T-cell (primary cell): ENCODE results near the gene ATAD1. TPM values are rescaled to one million over a fixed set of nuclear protein-coding genes. Genes with fewer than 3 reads are reported as not detected.

Experiments
- ATAC-seq, 4 experiments: fragments of 200-7000 bp in 3 of 4; fragments of 150-1000 bp in 1 of 4; cut with Tn5 transposase; replicated peaks in 1 of 4; 1 replicate in 3 of 4; 2 replicates in 1 of 4; pipeline ENCODE4 v1.10.0; 2021; ENCODE audit warnings: moderate library complexity in 3 of 4, mild to moderate bottlenecking in 2 of 4, moderate number of reproducible peaks in 1 of 4
- CTCF ChIA-PET, 2 donors: fragments of 300-600 bp; sonication (Branson Sonifier 250); formaldehyde crosslinking; loops; one replicate each; lab custom pipeline; 2022; ENCODE audit warnings: antibody characterized with exemption in 2 of 2; lab: Charles Lee
- POLR2A ChIA-PET, 2 donors: fragments of 300-600 bp; sonication (Branson Sonifier 250); formaldehyde crosslinking; loops; one replicate each; lab custom pipeline; 2022; ENCODE audit warnings: antibody characterized with exemption in 2 of 2; lab: Charles Lee
- DNase-seq, 35 experiments: peaks; one replicate each; pipeline versions ENCODE4 v3.0.0 to v3.0.0-alpha.2; 2013 to 2023
- H3K27ac ChIP-seq: one replicate; pipeline ENCODE4 v1.5.1; 2013; ENCODE audit warnings: low read length
- H3K27me3 ChIP-seq, 2 experiments: replicated peaks in 1 of 2; 1 replicate in 1 of 2; 2 replicates in 1 of 2; pipeline versions ENCODE4 v1.6.1 to v1.7.0; 2013; ENCODE audit warnings: low read length in 1 of 2, mixed read lengths in 1 of 2; ENCODE audit not compliant: control insufficient read depth in 2 of 2, insufficient read depth in 2 of 2; ENCODE audit errors: extremely low read depth in 1 of 2
- H3K36me3 ChIP-seq, 2 donors: 1 replicate in 1 of 2; 2 replicates in 1 of 2; pipeline versions ENCODE4 v1.6.1 to v1.7.0; 2013; ENCODE audit warnings: low read length in 1 of 2; ENCODE audit not compliant: control insufficient read depth in 2 of 2, insufficient read depth in 1 of 2; ENCODE audit errors: extremely low read depth in 1 of 2
- H3K4me1 ChIP-seq, 2 experiments: 1 replicate in 1 of 2; 2 replicates in 1 of 2; pipeline versions ENCODE4 v1.6.1 to v1.7.0; 2013; ENCODE audit warnings: low read length in 2 of 2, mixed read lengths in 1 of 2; ENCODE audit not compliant: insufficient read depth in 2 of 2, control insufficient read depth in 1 of 2; ENCODE audit errors: extremely low read depth in 1 of 2
- H3K4me3 ChIP-seq, 2 donors: 1 replicate in 1 of 2; 2 replicates in 1 of 2; pipeline versions ENCODE4 v1.5.1 to v1.7.0; 2013; ENCODE audit warnings: mild to moderate bottlenecking in 2 of 2, low read length in 1 of 2, moderate library complexity in 1 of 2; ENCODE audit not compliant: control insufficient read depth in 1 of 2; ENCODE audit errors: extremely low read depth in 1 of 2
- H3K9me3 ChIP-seq: 2 replicates; pipeline ENCODE4 v1.7.0; 2013
- H3K27ac Mint-ChIP-seq, 2 donors: one replicate each; pipeline ENCODE4 v1.8.0; 2020 to 2021; ENCODE audit warnings: mild to moderate bottlenecking in 2 of 2, mixed read lengths in 2 of 2
- H3K27me3 Mint-ChIP-seq, 2 donors: one replicate each; pipeline ENCODE4 v1.8.0; 2021 to 2022; ENCODE audit warnings: mixed read lengths in 2 of 2
- H3K36me3 Mint-ChIP-seq: one replicate; pipeline ENCODE4 v1.8.0; 2021; ENCODE audit warnings: mixed read lengths
- H3K4me1 Mint-ChIP-seq, 3 donors: one replicate each; pipeline ENCODE4 v1.8.0; 2020 to 2022; ENCODE audit warnings: mixed read lengths in 3 of 3, mild to moderate bottlenecking in 1 of 3
- H3K4me3 Mint-ChIP-seq, 3 donors: one replicate each; pipeline ENCODE4 v1.8.0; 2020 to 2022; ENCODE audit warnings: mild to moderate bottlenecking in 3 of 3, mixed read lengths in 3 of 3, moderate library complexity in 3 of 3
- H3K9me3 Mint-ChIP-seq, 3 donors: one replicate each; pipeline ENCODE4 v1.8.0; 2020 to 2022; ENCODE audit warnings: mixed read lengths in 3 of 3
- WGBS: methylation state at CpG from one replicate; pipeline ENCODE4 v1.1.5; 2013; ENCODE audit warnings: missing lambda C conversion rate; ENCODE audit not compliant: insufficient coverage; 5-methylcytosine and 5-hydroxymethylcytosine counted together
- total RNA-seq, 35 experiments: library from RNA in 6 of 35; stranded (reverse) in 6 of 35; fragments of 120-200 nt in 1 of 35; gene quantifications; one replicate each; pipeline versions ENCODE4 v1.2.1 to v1.2.4 and lab custom pipeline; 2013 to 2026

The ATAD1 gene
- total RNA-seq, 5 donors from 2014 or later (not counting 1 experiment from before 2014, with no cell fraction given), result 35.2 to 43.8 (median 42.1) TPM

DNA sequence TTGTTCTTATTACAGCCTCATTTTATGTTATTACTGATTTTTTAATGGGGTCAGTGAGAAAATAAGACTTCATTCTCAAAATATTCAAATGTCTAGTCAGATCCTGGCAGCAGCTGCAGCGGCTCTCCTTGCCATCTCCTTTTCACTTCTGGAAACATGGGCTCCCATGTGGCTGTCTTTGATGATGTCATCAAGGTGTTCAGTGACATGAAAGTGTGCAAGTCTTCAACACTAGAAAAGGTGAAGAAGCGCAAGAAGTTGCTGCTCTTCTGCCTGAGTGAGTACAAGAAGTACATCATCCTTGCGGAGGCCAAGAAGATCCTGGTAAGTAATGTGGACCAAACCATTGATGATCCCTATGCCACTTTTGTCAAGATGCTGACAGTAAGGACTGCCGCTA lies 25.7 kb upstream of the ATAD1 start:
- H3K36me3 Mint-ChIP-seq, result peaks cover 3% of the 10 kb centered on the region
- POLR2A ChIA-PET, result no interaction called here
- H3K27ac ChIP-seq, result no peak overlapping the region

GRCh38 chr10:87842776-87843497 lies 24.9 kb upstream of the ATAD1 start:
- CTCF ChIA-PET, result interaction anchor here in 1 of 2 donors (0.7 kb wide), 1 partner anchor 519 kb away, joined by 3 read pairs; no protein-coding TSS in a partner anchor
- H3K9me3 ChIP-seq, result no peaks in the 10 kb centered on the region
- no peaks in the 10 kb centered on the region for H3K27me3 Mint-ChIP-seq
- ATAC-seq (no peak), DNase-seq (no peak)
- no peak overlapping the region for H3K4me3 Mint-ChIP-seq
- POLR2A ChIA-PET, result no interaction called here
- H3K4me3 ChIP-seq, result no peak overlapping the region
- H3K4me1 ChIP-seq, result no peaks in the 10 kb centered on the region
- H3K27me3 ChIP-seq, result no peaks in the 10 kb centered on the region
- H3K4me1 Mint-ChIP-seq, result no peaks in the 10 kb centered on the region
- H3K9me3 Mint-ChIP-seq, result no peaks in the 10 kb centered on the region
- no peak overlapping the region for H3K27ac Mint-ChIP-seq
- H3K36me3 Mint-ChIP-seq, result peaks cover 3% of the 10 kb centered on the region
- no peaks in the 10 kb centered on the region for H3K36me3 ChIP-seq
- no peak overlapping the region for H3K27ac ChIP-seq

More for the DNA sequence above, 25.7 kb upstream of the ATAD1 start:
- Histone ChIP-seq H3K4me3 (no peak overlapping the region), H3K4me1 (no peaks in the 10 kb centered on the region), H3K36me3 (no peaks in the 10 kb centered on the region), H3K9me3 (no peaks in the 10 kb centered on the region), H3K27me3 (no peaks in the 10 kb centered on the region)
- H3K4me3 Mint-ChIP-seq, result no peak overlapping the region
- CTCF ChIA-PET, result interaction anchor here in 1 of 2 donors (0.7 kb wide), 1 partner anchor 519 kb away, joined by 3 read pairs; no protein-coding TSS in a partner anchor
- no peak overlapping the region for H3K27ac Mint-ChIP-seq
- no peak for DNase-seq
- no peaks in the 10 kb centered on the region for H3K9me3 Mint-ChIP-seq
- no peaks in the 10 kb centered on the region for H3K4me1 Mint-ChIP-seq
- no peaks in the 10 kb centered on the region for H3K27me3 Mint-ChIP-seq
- no peak for ATAC-seq
- 100% methylated on average over 3 of the region's 4 CpGs for WGBS

DNA sequence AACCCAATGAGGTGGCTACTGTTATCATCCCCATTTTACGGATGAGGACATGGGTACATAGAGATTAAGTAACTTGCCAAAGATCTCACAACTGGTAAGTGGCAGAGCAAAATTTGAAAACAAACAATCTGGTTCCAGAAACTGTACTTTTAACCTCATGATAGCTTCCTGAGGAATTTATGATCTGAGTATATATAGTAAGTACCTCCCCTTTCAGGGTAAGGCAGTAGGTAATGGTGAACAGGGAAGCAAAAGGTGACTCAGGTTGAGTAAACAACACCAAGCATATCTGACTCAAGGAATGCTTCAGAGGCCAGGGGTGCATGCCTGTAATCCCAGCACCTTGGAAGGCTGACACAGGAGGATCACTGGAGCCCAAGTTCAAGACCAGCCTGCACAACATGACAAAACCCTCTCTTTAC lies 24.2 kb upstream of the ATAD1 start:
- Histone ChIP-seq H3K27ac (no peak overlapping the region), H3K36me3 (no peaks in the 10 kb centered on the region), H3K9me3 (no peaks in the 10 kb centered on the region), H3K4me3 (no peak overlapping the region), H3K27me3 (no peaks in the 10 kb centered on the region), H3K4me1 (no peaks in the 10 kb centered on the region)
- DNase-seq, result no peak
- no peak overlapping the region for H3K27ac Mint-ChIP-seq
- ChIA-PET CTCF (no interaction called here), POLR2A (no interaction called here)
- H3K4me1 Mint-ChIP-seq, result no peaks in the 10 kb centered on the region
- WGBS, result no CpG with 5 or more reads among the region's 1 CpG
- H3K4me3 Mint-ChIP-seq, result no peak overlapping the region
- peaks cover 7% of the 10 kb centered on the region for H3K36me3 Mint-ChIP-seq
- H3K9me3 Mint-ChIP-seq, result no peaks in the 10 kb centered on the region
- ATAC-seq, result no peak
- H3K27me3 Mint-ChIP-seq, result no peaks in the 10 kb centered on the region

DNA sequence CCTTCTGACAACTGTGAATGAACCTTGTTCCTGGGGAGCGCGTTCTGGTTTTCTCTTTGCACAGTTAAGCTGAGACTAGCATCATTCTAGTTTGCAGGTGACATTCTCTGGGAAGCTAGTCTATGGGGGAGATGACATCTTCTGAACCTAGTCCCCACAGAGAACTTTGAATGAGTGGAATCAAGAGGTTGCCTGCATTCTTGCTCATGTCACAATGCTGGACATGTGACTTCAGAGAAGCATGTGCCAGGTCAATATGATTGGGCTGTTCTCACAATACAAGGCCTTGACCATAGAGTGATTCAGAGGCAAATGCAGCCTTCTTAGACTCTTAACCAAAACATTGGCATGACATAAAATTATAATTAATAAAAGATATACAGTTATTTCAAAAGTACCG lies 23.2 kb upstream of the ATAD1 start:
- no peak overlapping the region for H3K4me3 ChIP-seq
- no peak overlapping the region for H3K27ac Mint-ChIP-seq

DNA sequence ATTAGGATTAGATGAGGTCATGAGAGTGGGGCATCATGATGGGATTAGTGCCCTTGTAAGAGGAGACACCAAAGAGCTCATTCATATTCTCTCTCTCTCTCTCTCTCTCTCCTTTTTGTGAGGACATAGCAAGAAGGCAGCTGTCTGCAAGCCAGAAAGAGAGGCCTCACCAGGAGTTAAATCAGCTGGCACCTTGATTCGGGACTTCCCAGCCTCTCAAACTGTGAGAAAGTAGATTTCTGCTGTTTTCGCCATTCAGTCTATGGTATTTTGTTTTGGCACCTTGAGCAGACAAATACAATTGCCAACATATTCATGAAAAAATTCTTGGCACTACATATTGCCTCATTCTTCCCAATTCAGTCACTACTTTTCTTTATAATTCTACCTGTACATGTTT lies 20.6 kb upstream of the ATAD1 start:
- H3K27ac Mint-ChIP-seq, result no peak overlapping the region
- peaks cover 16% of the 10 kb centered on the region for H3K36me3 Mint-ChIP-seq
- H3K4me1 Mint-ChIP-seq, result no peaks in the 10 kb centered on the region
- H3K36me3 ChIP-seq, result no peaks in the 10 kb centered on the region
- H3K27me3 Mint-ChIP-seq, result no peaks in the 10 kb centered on the region
- POLR2A ChIA-PET, result interaction anchor here (0.6 to 0.7 kb wide), 3 partner anchors 8 to 1853 kb away, joined by 4 to 7 read pairs (median 5); no protein-coding TSS in a partner anchor
- DNase-seq, result no peak
- 80% methylated on average over 1 of the region's 2 CpGs for WGBS
- H3K4me3 Mint-ChIP-seq, result no peak overlapping the region
- no peaks in the 10 kb centered on the region for H3K4me1 ChIP-seq
- no peak for ATAC-seq
- no peak overlapping the region for H3K27ac ChIP-seq
- peaks cover 0 to 9% (median 0%) of the 10 kb centered on the region in 3 donors for H3K9me3 Mint-ChIP-seq
- H3K9me3 ChIP-seq, result no peaks in the 10 kb centered on the region
- H3K27me3 ChIP-seq, result no peaks in the 10 kb centered on the region
- H3K4me3 ChIP-seq, result no peak overlapping the region
- CTCF ChIA-PET, result interaction anchor here (0.6 to 0.7 kb wide), 3 partner anchors 12 to 241 kb away, joined by 3 read pairs; no protein-coding TSS in a partner anchor

More for the DNA sequence above, 23.2 kb upstream of the ATAD1 start:
- Mint-ChIP-seq H3K4me3 (no peak overlapping the region), H3K27me3 (no peaks in the 10 kb centered on the region), H3K36me3 (peaks cover 13% of the 10 kb centered on the region), H3K9me3 (peaks cover 0 to 6% (median 0%) of the 10 kb centered on the region in 3 donors), H3K4me1 (no peaks in the 10 kb centered on the region)
- Histone ChIP-seq H3K27ac (no peak overlapping the region), H3K4me1 (no peaks in the 10 kb centered on the region), H3K9me3 (no peaks in the 10 kb centered on the region), H3K27me3 (no peaks in the 10 kb centered on the region), H3K36me3 (no peaks in the 10 kb centered on the region)
- DNase-seq (no peak), ATAC-seq (no peak)
- CTCF ChIA-PET, result interaction anchor here in 1 of 2 donors (0.5 to 1.4 kb wide), 2 partner anchors 9 to 16 kb away, joined by 3 to 5 read pairs; no protein-coding TSS in a partner anchor
- WGBS, result 100% methylated on average over 2 of the region's 3 CpGs
- POLR2A ChIA-PET, result interaction anchor here in 1 of 2 donors (0.6 kb wide), 1 partner anchor 18 kb away, joined by 4 read pairs; no protein-coding TSS in a partner anchor

- no peaks in the 10 kb centered on the region for H3K27me3 ChIP-seq
- H3K4me3 Mint-ChIP-seq, result no peak overlapping the region
- ChIA-PET CTCF (no interaction called here), POLR2A (no interaction called here)
- no peaks in the 10 kb centered on the region for H3K4me1 Mint-ChIP-seq
- peaks cover 16% of the 10 kb centered on the region for H3K36me3 Mint-ChIP-seq
- no peaks in the 10 kb centered on the region for H3K9me3 ChIP-seq
- DNase-seq (no peak), ATAC-seq (no peak)
- H3K4me1 ChIP-seq, result no peaks in the 10 kb centered on the region
- no peak overlapping the region for H3K27ac ChIP-seq
- no peaks in the 10 kb centered on the region for H3K36me3 ChIP-seq
- H3K9me3 Mint-ChIP-seq, result peaks cover 0 to 9% (median 0%) of the 10 kb centered on the region in 3 donors
- H3K27ac Mint-ChIP-seq, result no peak overlapping the region
- H3K27me3 Mint-ChIP-seq, result no peaks in the 10 kb centered on the region
- no peak overlapping the region for H3K4me3 ChIP-seq
Observed at GRCh38 chr10:87837445-87837844, 19.4 kb upstream of the ATAD1 start.
